GM12878 (cell line): Measurements from ENCODE around the gene CFAP20. TPM values are rescaled to one million over a fixed set of nuclear protein-coding genes. Genes with fewer than 3 reads are reported as not detected.
A peak's percentile ranks its signal among the peaks of the same experiment; 100 is the strongest.

Experiments
- CEBPB ChIP-seq, 2 experiments: fragments of 150-350 bp in 1 of 2; IDR thresholded peaks; 2 replicates each; pipeline ENCODE4 v1.6.1; 2012 to 2014; ENCODE audit warnings: low read depth in 2 of 2, low read length in 2 of 2, borderline replicate concordance in 1 of 2, inconsistent platforms in 1 of 2
- CREM ChIP-seq: IDR thresholded peaks from 2 replicates; pipeline ENCODE4 v1.6.1; 2014; ENCODE audit warnings: antibody characterized with exemption, low read depth
- ELK1 ChIP-seq: IDR thresholded peaks from 2 replicates; pipeline ENCODE4 v1.6.1; 2012; ENCODE audit warnings: low read depth, low read length, improper control_type of control experiment
- EP300 ChIP-seq, 2 experiments: fragments of 150-350 bp in 1 of 2; IDR thresholded peaks; 2 replicates each; pipeline ENCODE4 v1.6.1; 2011 to 2012; ENCODE audit warnings: low read depth in 2 of 2, low read length in 2 of 2, borderline replicate concordance in 1 of 2, improper control_type of control experiment in 1 of 2, inconsistent platforms in 1 of 2; ENCODE audit not compliant: control insufficient read depth in 1 of 2
- KLF5 ChIP-seq: fragments of 450-650 bp; IDR thresholded peaks from 2 replicates; pipeline ENCODE4 v1.6.1; 2014; ENCODE audit warnings: mild to moderate bottlenecking; ENCODE audit not compliant: partially characterized antibody
- LARP7 ChIP-seq: fragments of 450-650 bp; IDR thresholded peaks from 2 replicates; pipeline ENCODE4 v1.6.1; 2017; ENCODE audit warnings: mild to moderate bottlenecking
- NBN ChIP-seq: fragments of 450-650 bp; IDR thresholded peaks from 2 replicates; pipeline ENCODE4 v1.6.1; 2016
- RB1 ChIP-seq: fragments of 450-650 bp; formaldehyde crosslinking; IDR thresholded peaks from 2 replicates; pipeline ENCODE4 v1.6.1; 2017; ENCODE audit warnings: mild to moderate bottlenecking, borderline replicate concordance
- SP1 ChIP-seq: IDR thresholded peaks from one replicate; pipeline ENCODE4 v1.6.1; 2011; ENCODE audit warnings: low read depth, low read length
- SUZ12 ChIP-seq: fragments of 200-600 bp; sonication (generic); IDR thresholded peaks from one replicate; pipeline ENCODE4 v1.6.1; 2018; ENCODE audit warnings: antibody characterized with exemption, mild to moderate bottlenecking; ENCODE audit not compliant: unreplicated experiment
- TCF12 ChIP-seq: IDR thresholded peaks from 2 replicates; pipeline ENCODE4 v1.6.1; 2011; ENCODE audit warnings: low read depth, mild to moderate bottlenecking, low read length
- ZNF24 ChIP-seq: fragments of 450-650 bp; IDR thresholded peaks from 2 replicates; pipeline ENCODE4 v1.6.1; 2017; ENCODE audit warnings: antibody characterized with exemption, mild to moderate bottlenecking
- ZNF687 ChIP-seq: fragments of 450-650 bp; IDR thresholded peaks from 2 replicates; pipeline ENCODE4 v1.6.1; 2017; ENCODE audit warnings: mild to moderate bottlenecking, moderate library complexity
- ZSCAN29 ChIP-seq: fragments of 450-650 bp; IDR thresholded peaks from 2 replicates; pipeline ENCODE4 v1.6.1; 2017; ENCODE audit warnings: mild to moderate bottlenecking, moderate library complexity
- polyA plus RNA-seq, 11 experiments: library from polyadenylated mRNA; depleted of rRNA in 4 of 11; unstranded in 6 of 11; stranded (reverse) in 5 of 11; fragments of >200 nt; fragmentation: Nextera tagmentation in 4 of 11; fragmentation: Illumina TruSeq in 1 of 11; extraction: Ambion mirVana in 4 of 11; extraction: Trizol in 1 of 11; gene quantifications; 1 replicate in 1 of 11; 2 replicates in 10 of 11; pipeline versions ENCODE4 v1.2.1 to v1.2.3, GENCODE V29; 2011 to 2016; ENCODE audit warnings: inconsistent platforms in 2 of 11, missing spikeins in 2 of 11, low read depth in 1 of 11
- total RNA-seq, 4 experiments: library from RNA; depleted of rRNA in 3 of 4; stranded (reverse); fragments of >200 nt in 3 of 4; fragmentation: Illumina TruSeq in 1 of 4; extraction: Trizol in 1 of 4; gene quantifications; 2 replicates each; pipeline versions ENCODE4 v1.2.1 to v1.2.3, GENCODE V29; 2013 to 2021
- TF ChIP-seq, protein P1 (sequence below): fragments of 450-650 bp; conservative IDR thresholded peaks from 2 replicates; pipeline ENCODE4 v1.6.1; 2017; ENCODE audit warnings: mild to moderate bottlenecking, moderate library complexity
- TF ChIP-seq, protein P2 (sequence below): IDR thresholded peaks from 2 replicates; pipeline ENCODE4 v1.6.1; 2011; ENCODE audit warnings: mild to moderate bottlenecking, low read depth, low read length, moderate library complexity; ENCODE audit not compliant: insufficient replicate concordance
- TF ChIP-seq, protein P3 (sequence below): fragments of 450-650 bp; formaldehyde crosslinking; IDR thresholded peaks from 2 replicates; pipeline ENCODE4 v1.4.0; 2022; ENCODE audit warnings: mild to moderate bottlenecking, moderate library complexity

CFAP20 gene
- total and polyA plus RNA-seq, 10 of the 15 experiments (the other 5 are each of a cell fraction or from before 2014, with no cell fraction given), result 10.9 to 61.7 (median 46.2) TPM

DNA sequence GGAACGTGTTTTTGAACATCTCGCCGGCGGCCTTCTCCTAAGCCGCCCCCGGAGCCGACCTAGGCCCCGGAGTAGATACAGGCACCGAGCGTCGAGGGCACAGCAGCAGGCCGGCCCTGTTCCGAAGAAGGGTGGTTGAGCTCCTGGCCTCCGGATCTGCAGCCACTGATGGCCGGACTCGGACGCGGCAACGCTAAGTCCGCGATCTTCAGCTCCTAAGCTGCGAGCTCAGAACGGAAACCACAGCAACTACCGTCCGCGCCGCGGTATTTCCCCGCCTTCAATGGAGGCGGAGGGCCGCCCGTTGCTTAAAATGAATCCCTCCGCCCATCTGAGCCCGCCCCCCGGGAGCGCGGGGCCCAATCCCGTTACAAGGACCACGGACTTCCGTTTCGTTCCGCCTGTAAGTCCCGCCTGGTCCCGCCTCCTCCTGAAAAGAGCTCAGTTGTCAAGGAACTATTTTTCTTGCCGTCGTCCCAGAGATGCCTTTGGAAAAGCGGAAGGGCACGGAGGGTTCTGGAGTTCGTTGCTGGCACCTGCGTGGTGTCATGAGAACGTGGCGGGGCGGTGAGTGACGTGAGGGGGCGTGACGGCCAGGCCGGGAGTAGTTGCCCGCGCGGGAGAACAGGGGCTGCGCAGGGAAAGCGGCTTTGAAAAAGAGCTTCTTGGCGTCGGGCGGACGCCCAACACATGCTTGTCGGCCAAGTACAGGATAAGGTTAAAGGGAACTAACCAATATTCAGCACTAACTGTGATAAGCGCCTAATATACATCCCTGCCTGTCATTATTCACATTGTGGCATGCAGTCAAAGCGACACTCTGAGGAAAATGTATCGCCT is at the start of gene CFAP20 (continued):
- TF ChIP-seq LARP7 (peak; percentile 54), SP1 (peak; percentile 86), SUZ12 (no peak), ZNF24 (no peak), ZSCAN29 (no peak), CREM (peak; percentile 91), NBN (peak; percentile 93), ELK1 (peak; percentile 67), RB1 (peak; percentile 92), TCF12 (no peak), KLF5 (peak; percentile 78), CEBPB (IDR thresholded peaks at IDR 0.05; ENCODE audit: borderline replicate concordance in 1 of 2, low read depth in 2 of 2, low read length in 2 of 2) (no peak), EP300 (IDR thresholded peaks at IDR 0.05; ENCODE audit: borderline replicate concordance in 1 of 2, control insufficient read depth in 1 of 2, low read depth in 2 of 2, low read length in 2 of 2) (0 out of 4 replicates have a peak, but pooled peaks of 1 of the 2 experiments have one; percentile 7), ZNF687 (peak; percentile 54)
- TF ChIP-seq, protein P1, sequence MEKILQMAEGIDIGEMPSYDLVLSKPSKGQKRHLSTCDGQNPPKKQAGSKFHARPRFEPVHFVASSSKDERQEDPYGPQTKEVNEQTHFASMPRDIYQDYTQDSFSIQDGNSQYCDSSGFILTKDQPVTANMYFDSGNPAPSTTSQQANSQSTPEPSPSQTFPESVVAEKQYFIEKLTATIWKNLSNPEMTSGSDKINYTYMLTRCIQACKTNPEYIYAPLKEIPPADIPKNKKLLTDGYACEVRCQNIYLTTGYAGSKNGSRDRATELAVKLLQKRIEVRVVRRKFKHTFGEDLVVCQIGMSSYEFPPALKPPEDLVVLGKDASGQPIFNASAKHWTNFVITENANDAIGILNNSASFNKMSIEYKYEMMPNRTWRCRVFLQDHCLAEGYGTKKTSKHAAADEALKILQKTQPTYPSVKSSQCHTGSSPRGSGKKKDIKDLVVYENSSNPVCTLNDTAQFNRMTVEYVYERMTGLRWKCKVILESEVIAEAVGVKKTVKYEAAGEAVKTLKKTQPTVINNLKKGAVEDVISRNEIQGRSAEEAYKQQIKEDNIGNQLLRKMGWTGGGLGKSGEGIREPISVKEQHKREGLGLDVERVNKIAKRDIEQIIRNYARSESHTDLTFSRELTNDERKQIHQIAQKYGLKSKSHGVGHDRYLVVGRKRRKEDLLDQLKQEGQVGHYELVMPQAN, result peak; percentile 65
- TF ChIP-seq, protein P2, sequence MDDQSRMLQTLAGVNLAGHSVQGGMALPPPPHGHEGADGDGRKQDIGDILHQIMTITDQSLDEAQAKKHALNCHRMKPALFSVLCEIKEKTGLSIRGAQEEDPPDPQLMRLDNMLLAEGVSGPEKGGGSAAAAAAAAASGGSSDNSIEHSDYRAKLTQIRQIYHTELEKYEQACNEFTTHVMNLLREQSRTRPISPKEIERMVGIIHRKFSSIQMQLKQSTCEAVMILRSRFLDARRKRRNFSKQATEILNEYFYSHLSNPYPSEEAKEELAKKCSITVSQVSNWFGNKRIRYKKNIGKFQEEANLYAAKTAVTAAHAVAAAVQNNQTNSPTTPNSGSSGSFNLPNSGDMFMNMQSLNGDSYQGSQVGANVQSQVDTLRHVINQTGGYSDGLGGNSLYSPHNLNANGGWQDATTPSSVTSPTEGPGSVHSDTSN, result peak; percentile 88
- TF ChIP-seq, protein P3, sequence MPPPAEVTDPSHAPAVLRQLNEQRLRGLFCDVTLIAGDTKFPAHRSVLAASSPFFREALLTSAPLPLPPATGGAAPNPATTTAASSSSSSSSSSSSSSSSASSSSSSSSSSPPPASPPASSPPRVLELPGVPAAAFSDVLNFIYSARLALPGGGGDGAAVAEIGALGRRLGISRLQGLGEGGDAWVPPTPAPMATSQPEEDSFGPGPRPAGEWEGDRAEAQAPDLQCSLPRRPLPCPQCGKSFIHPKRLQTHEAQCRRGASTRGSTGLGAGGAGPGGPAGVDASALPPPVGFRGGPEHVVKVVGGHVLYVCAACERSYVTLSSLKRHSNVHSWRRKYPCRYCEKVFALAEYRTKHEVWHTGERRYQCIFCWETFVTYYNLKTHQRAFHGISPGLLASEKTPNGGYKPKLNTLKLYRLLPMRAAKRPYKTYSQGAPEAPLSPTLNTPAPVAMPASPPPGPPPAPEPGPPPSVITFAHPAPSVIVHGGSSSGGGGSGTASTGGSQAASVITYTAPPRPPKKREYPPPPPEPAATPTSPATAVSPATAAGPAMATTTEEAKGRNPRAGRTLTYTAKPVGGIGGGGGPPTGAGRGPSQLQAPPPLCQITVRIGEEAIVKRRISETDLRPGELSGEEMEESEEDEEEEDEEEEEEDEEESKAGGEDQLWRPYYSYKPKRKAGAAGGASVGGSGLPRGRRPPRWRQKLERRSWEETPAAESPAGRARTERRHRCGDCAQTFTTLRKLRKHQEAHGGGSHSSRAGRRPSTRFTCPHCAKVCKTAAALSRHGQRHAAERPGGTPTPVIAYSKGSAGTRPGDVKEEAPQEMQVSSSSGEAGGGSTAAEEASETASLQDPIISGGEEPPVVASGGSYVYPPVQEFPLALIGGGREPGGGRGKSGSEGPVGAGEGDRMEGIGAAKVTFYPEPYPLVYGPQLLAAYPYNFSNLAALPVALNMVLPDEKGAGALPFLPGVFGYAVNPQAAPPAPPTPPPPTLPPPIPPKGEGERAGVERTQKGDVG (CRISPR knock-in tag), result no peak
